ENCODE results near the gene PPP3CA.

DNA sequence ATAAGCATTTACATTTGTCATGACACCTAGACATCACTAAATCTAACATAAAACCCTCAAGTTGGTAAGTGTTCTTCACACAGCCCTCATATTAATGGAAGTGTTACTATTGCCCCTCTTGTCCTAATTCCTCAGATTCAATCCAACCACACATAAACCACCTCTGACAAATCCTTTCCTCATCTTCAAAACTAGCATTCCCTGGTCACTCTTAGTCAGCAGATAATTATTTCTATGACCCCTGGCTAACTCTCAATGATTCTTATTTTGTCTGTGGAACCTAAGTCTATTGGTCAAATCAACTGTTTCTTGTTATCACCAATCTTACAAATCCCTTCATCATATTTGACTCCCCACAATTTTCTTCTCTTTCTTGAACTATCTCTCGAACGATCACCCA is 168.6 kb downstream of the PPP3CA start:
- no peak for TF ChIP-seq CTCF (IDR thresholded peaks at IDR 0.05)
- no peak for TF ChIP-seq POLR2A (IDR thresholded peaks at IDR 0.05)
